GM18517 (cell line): ENCODE measurements around the gene SMARCA5.

ENCODE experiments used
- ATAC-seq: cut with Tn5 transposase; IDR thresholded peaks from one replicate; pipeline ENCODE4 v1.9.1; 2021; ENCODE audit warnings: mild to moderate bottlenecking, moderate library complexity; ENCODE audit not compliant: unreplicated experiment

Gene SMARCA5

GRCh38 chr4:143531380-143531779 lies 17.9 kb downstream of the SMARCA5 start:
- ATAC-seq, result no peak

GRCh38 chr4:143531788-143532491 lies 18.4 kb downstream of the SMARCA5 start:
- no peak for ATAC-seq

GRCh38 chr4:143538979-143539669 lies 25.6 kb downstream of the SMARCA5 start:
- ATAC-seq, result no peak

- no peak for ATAC-seq
Measured at GRCh38 chr4:143539670-143540023, 26.1 kb downstream of the SMARCA5 start.

GRCh38 chr4:143549928-143550327 lies 36.4 kb downstream of the SMARCA5 start:
- no peak for ATAC-seq

- peak; percentile 85 for ATAC-seq
Measured at GRCh38 chr4:143554728-143555597, 41.5 kb downstream of the SMARCA5 start.

GRCh38 chr4:143555676-143556075 lies 42.2 kb downstream of the SMARCA5 start:
- no peak for ATAC-seq

- ATAC-seq, result no peak
Measured at GRCh38 chr4:143558286-143558685, 44.8 kb downstream of the SMARCA5 start.

GRCh38 chr4:143558823-143559756 lies 45.6 kb downstream of the SMARCA5 start:
- ATAC-seq, result peak; percentile 73

GRCh38 chr4:143559757-143560147 lies 46.2 kb downstream of the SMARCA5 start:
- ATAC-seq, result peak; percentile 6

- ATAC-seq, result no peak
Measured at GRCh38 chr4:143564472-143564871, 51.0 kb downstream of the SMARCA5 start.

- ATAC-seq, result no peak
Measured at GRCh38 chr4:143575331-143575730, 61.8 kb downstream of the SMARCA5 start.

- no peak for ATAC-seq
Measured at GRCh38 chr4:143581331-143581946, 67.9 kb downstream of the SMARCA5 start.

GRCh38 chr4:143585548-143585947 lies 72.0 kb downstream of the SMARCA5 start:
- ATAC-seq, result no peak

- ATAC-seq, result no peak
Measured at GRCh38 chr4:143586080-143586479, 72.6 kb downstream of the SMARCA5 start.

- no peak for ATAC-seq
Measured at GRCh38 chr4:143587703-143588102, 74.2 kb downstream of the SMARCA5 start.

GRCh38 chr4:143597276-143597675 lies 83.8 kb downstream of the SMARCA5 start:
- ATAC-seq, result no peak

- ATAC-seq, result no peak
Measured at GRCh38 chr4:143598816-143599215, 85.3 kb downstream of the SMARCA5 start.

GRCh38 chr4:143599827-143600226 lies 86.3 kb downstream of the SMARCA5 start:
- ATAC-seq, result no peak

GRCh38 chr4:143606480-143606879 lies 93.0 kb downstream of the SMARCA5 start:
- ATAC-seq, result no peak
